MM.1S (cell line): ENCODE results near the gene SLC11A2.

ENCODE experiments used
- DNase-seq: peaks from one replicate; pipeline ENCODE4 v3.0.0-alpha.2; 2015
- H2AFZ ChIP-seq: fragments of 300-600 bp; sonication (generic); 2 replicates; pipeline ENCODE4 v1.6.0; 2016; ENCODE audit warnings: antibody characterized with exemption, low read length
- H3F3A ChIP-seq: fragments of 300-600 bp; sonication (generic); 2 replicates; pipeline ENCODE4 v1.6.1; 2016; ENCODE audit warnings: mild to moderate bottlenecking, antibody characterized with exemption, low read length, moderate library complexity, mixed read lengths; ENCODE audit not compliant: insufficient read depth
- H3K27ac ChIP-seq: fragments of 300-600 bp; sonication (generic); 2 replicates; pipeline ENCODE4 v1.5.1; 2016; ENCODE audit warnings: mild to moderate bottlenecking, low read length
- H3K27me3 ChIP-seq: fragments of 300-600 bp; sonication (generic); replicated peaks from 2 replicates; pipeline ENCODE4 v1.6.0; 2016; ENCODE audit warnings: low read length; ENCODE audit not compliant: insufficient read depth
- H3K36me3 ChIP-seq: fragments of 300-600 bp; sonication (generic); replicated peaks from 2 replicates; pipeline ENCODE4 v1.6.1; 2016; ENCODE audit warnings: mild to moderate bottlenecking, low read length, mixed read lengths; ENCODE audit not compliant: insufficient read depth
- H3K4me1 ChIP-seq: fragments of 300-600 bp; sonication (generic); 2 replicates; pipeline ENCODE4 v1.6.1; 2016; ENCODE audit warnings: low read length, mixed read lengths
- H3K4me2 ChIP-seq: fragments of 300-600 bp; sonication (generic); 2 replicates; pipeline ENCODE4 v1.6.0; 2016; ENCODE audit warnings: low read depth, low read length
- H3K4me3 ChIP-seq: fragments of 300-600 bp; sonication (generic); 2 replicates; pipeline ENCODE4 v1.5.1; 2016; ENCODE audit warnings: low read length, mixed read lengths
- H3K79me2 ChIP-seq: fragments of 300-600 bp; sonication (generic); 2 replicates; pipeline ENCODE4 v1.6.1; 2016; ENCODE audit warnings: mixed run types, low read length, mixed read lengths
- H3K9ac ChIP-seq: fragments of 300-600 bp; sonication (generic); 2 replicates; pipeline ENCODE4 v1.6.1; 2016; ENCODE audit warnings: low read length, mixed read lengths
- H3K9me2 ChIP-seq: fragments of 300-600 bp; sonication (generic); replicated peaks from 2 replicates; pipeline ENCODE4 v1.6.1; 2016; ENCODE audit warnings: mild to moderate bottlenecking, low read length, mixed read lengths; ENCODE audit not compliant: insufficient read depth
- H3K9me3 ChIP-seq: fragments of 300-600 bp; sonication (generic); replicated peaks from 2 replicates; pipeline ENCODE4 v1.6.1; 2016; ENCODE audit warnings: mild to moderate bottlenecking, low read length, mixed read lengths; ENCODE audit not compliant: insufficient read depth
- H4K20me1 ChIP-seq: fragments of 300-600 bp; sonication (generic); 2 replicates; pipeline ENCODE4 v1.6.1; 2016; ENCODE audit warnings: mild to moderate bottlenecking, low read length, moderate library complexity, mixed read lengths; ENCODE audit not compliant: insufficient read depth
- EZH2 ChIP-seq: fragments of 300-600 bp; sonication (generic); optimal IDR thresholded peaks from 2 replicates; pipeline ENCODE3; 2017; ENCODE audit warnings: low read depth, mild to moderate bottlenecking, antibody characterized with exemption, low read length, mixed read lengths
- EZH2phosphoT487 ChIP-seq: fragments of 300-600 bp; sonication (generic); IDR thresholded peaks from 2 replicates; pipeline ENCODE4 v1.6.1; 2018; ENCODE audit warnings: antibody characterized with exemption, low read length
- TF ChIP-seq, protein P1 (sequence below): fragments of 300-600 bp; sonication (generic); IDR thresholded peaks from 2 replicates; pipeline ENCODE4 v1.5.1; 2016; ENCODE audit warnings: antibody characterized with exemption, low read length, mixed read lengths

The SLC11A2 gene

DNA sequence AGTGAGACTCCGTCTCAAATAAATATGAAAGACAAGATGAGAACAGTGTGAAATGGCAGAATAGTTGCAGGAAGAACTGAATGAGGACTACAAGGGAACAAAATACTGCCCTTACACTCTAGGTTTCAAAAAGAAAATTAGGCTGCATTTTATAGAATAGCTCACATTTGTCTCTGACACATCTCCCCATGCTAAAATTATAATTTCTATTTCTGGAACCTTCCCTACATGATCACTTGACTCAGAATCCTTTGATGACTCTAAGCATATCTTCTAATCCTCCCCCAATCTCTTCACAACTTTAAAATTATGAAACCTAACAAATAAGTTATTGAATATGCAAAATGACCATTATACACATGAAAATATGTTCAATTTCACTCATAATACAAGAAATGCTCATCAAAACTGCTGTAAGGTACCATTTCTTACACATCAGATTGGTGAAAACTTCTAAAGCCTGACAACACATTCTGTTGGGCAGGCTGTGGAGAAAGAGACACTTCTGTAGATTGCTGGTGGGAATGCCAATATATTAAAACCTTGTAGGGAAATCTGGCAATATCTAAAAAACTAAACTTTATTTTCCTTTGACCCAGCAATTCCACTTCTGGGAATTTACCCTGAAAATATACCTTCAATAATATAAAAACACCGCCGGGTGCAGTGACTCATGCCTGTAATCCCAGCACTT is 78.1 kb downstream of the SLC11A2 start:
- DNase-seq = no peak
- Histone ChIP-seq H3K79me2 (no peaks in the 10 kb centered on the region), H3K9ac (no peak overlapping the region), H3K9me3 (no peaks in the 10 kb centered on the region), H4K20me1 (no peaks in the 10 kb centered on the region), H3K9me2 (no peaks in the 10 kb centered on the region), H3K36me3 (no peaks in the 10 kb centered on the region), H3K4me1 (peaks cover 7% of the 10 kb centered on the region), H3F3A (no peaks in the 10 kb centered on the region), H3K27me3 (no peaks in the 10 kb centered on the region), H3K4me3 (no peak overlapping the region), H3K4me2 (no peak overlapping the region), H3K27ac (no peak overlapping the region), H2AFZ (no peak overlapping the region)
- no peak for TF ChIP-seq EZH2phosphoT487

DNA sequence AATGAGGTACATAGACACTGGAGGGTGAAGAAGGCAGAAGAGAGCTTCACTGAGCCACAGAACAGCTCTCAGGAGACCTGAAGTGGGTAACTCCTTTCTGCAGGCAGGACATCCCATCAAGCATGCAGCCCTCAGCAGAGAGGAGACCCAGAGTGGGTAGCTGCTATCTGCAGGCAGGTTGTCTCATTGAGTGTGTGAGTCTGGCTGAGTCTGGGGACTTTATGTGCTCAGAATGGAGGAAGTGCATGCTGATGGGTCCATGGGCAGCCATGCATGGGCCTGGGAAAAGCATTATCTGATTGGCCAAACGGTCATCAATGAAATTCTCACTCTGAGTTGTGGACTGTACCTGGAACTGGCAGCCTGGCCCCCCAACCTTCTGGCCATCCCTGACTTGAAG is 88.5 kb downstream of the SLC11A2 start:
- 0 out of 2 replicates have a peak, but pooled peaks cover 2% of the 10 kb centered on the region for H3K79me2 ChIP-seq

DNA sequence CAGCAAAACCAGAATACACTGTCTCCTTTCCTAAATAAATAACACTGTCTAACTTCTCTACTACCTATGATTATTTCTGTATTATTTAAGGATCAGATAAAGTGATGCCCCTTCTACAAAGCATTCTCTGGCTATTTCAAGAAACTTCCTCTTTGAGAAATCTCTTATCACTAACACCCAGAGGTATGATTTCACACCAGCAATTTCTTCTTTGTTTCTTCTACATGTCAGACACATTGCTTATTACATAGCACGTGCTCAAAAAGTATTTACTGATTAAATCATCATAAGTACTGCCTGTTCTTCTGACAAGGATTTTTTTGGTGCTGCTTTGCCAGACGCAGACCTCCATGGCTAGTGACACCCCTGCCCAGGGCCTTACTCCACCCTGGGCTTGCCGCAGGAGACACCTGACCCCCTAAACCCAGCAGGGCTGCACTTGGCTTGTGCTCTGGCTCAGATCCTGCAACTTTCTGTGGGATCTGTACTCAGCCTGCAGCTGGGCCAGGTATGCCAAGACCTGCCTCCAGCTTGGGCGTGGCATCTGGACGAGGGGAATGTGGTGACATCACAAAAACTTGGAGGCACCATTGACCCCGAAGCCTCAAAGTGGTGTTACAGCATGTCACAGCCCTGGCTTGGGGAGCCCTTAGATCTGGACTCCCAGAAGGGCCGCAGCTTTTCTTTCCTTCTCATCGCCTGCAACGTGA is 89.2 kb downstream of the SLC11A2 start:
- H3K9ac ChIP-seq = no peak overlapping the region
- no peak overlapping the region for H3K4me2 ChIP-seq
- TF ChIP-seq, protein P1, sequence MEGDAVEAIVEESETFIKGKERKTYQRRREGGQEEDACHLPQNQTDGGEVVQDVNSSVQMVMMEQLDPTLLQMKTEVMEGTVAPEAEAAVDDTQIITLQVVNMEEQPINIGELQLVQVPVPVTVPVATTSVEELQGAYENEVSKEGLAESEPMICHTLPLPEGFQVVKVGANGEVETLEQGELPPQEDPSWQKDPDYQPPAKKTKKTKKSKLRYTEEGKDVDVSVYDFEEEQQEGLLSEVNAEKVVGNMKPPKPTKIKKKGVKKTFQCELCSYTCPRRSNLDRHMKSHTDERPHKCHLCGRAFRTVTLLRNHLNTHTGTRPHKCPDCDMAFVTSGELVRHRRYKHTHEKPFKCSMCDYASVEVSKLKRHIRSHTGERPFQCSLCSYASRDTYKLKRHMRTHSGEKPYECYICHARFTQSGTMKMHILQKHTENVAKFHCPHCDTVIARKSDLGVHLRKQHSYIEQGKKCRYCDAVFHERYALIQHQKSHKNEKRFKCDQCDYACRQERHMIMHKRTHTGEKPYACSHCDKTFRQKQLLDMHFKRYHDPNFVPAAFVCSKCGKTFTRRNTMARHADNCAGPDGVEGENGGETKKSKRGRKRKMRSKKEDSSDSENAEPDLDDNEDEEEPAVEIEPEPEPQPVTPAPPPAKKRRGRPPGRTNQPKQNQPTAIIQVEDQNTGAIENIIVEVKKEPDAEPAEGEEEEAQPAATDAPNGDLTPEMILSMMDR = no peak
- TF ChIP-seq EZH2 = no peak
- no peak for TF ChIP-seq EZH2phosphoT487
- no peaks in the 10 kb centered on the region for H3K4me1 ChIP-seq
- no peak for DNase-seq
- no peaks in the 10 kb centered on the region for H3K9me2 ChIP-seq
- peaks cover 8% of the 10 kb centered on the region; the same call in 1 of the 2 replicates for H3K79me2 ChIP-seq
- H3K27ac ChIP-seq = no peak overlapping the region
- no peak overlapping the region for H2AFZ ChIP-seq
- H3K9me3 ChIP-seq = no peaks in the 10 kb centered on the region
- peaks cover 10% of the 10 kb centered on the region; the same call in 1 of the 2 replicates for H3F3A ChIP-seq
- no peak overlapping the region for H3K4me3 ChIP-seq
- H4K20me1 ChIP-seq = no peaks in the 10 kb centered on the region; the same call in 1 of the 2 replicates
- no peaks in the 10 kb centered on the region; the same call in 1 of the 2 replicates for H3K36me3 ChIP-seq
- H3K27me3 ChIP-seq = no peaks in the 10 kb centered on the region

More for the DNA sequence above, 88.5 kb downstream of the SLC11A2 start:
- H3K9me3 ChIP-seq = no peaks in the 10 kb centered on the region
- no peak overlapping the region for H3K27ac ChIP-seq
- no peaks in the 10 kb centered on the region for H3K4me1 ChIP-seq
- H3K36me3 ChIP-seq = no peaks in the 10 kb centered on the region
- no peak overlapping the region for H2AFZ ChIP-seq
- no peak overlapping the region for H3K4me2 ChIP-seq
- no peaks in the 10 kb centered on the region for H3K9me2 ChIP-seq
- TF ChIP-seq EZH2 (no peak), EZH2phosphoT487 (no peak)
- TF ChIP-seq, protein P1 = no peak
- DNase-seq = no peak
- no peak overlapping the region for H3K9ac ChIP-seq
- H3K27me3 ChIP-seq = no peaks in the 10 kb centered on the region
- no peaks in the 10 kb centered on the region; the same call in 1 of the 2 replicates for H4K20me1 ChIP-seq
- H3F3A ChIP-seq = 0 out of 2 replicates have a peak, but pooled peaks cover 6% of the 10 kb centered on the region
- H3K4me3 ChIP-seq = no peak overlapping the region
